Fibroblast of lung (primary cell): Measurements from ENCODE around the gene MUC3A.
"Not testable (repeated sequence)": the region's sequence is repeated elsewhere in the genome, so short reads cannot be mapped to it uniquely, and the experiment has no call there.

ENCODE experiments used
- EZH2 ChIP-seq: IDR thresholded peaks from 2 replicates; pipeline ENCODE4 v1.5.1; 2012; ENCODE audit warnings: low read length, control low read depth, mild to moderate bottlenecking; ENCODE audit errors: missing control alignments
- TF ChIP-seq, protein P1 (sequence below), 2 donors: IDR thresholded peaks in 1 of 2; conservative IDR thresholded peaks in 1 of 2; 1 replicate in 1 of 2; 2 replicates in 1 of 2; pipeline ENCODE4 v1.5.1; 2011 to 2012; ENCODE audit warnings: low read length in 2 of 2, control low read depth in 1 of 2, inconsistent platforms in 1 of 2, low read depth in 1 of 2, mild to moderate bottlenecking in 1 of 2

DNA sequence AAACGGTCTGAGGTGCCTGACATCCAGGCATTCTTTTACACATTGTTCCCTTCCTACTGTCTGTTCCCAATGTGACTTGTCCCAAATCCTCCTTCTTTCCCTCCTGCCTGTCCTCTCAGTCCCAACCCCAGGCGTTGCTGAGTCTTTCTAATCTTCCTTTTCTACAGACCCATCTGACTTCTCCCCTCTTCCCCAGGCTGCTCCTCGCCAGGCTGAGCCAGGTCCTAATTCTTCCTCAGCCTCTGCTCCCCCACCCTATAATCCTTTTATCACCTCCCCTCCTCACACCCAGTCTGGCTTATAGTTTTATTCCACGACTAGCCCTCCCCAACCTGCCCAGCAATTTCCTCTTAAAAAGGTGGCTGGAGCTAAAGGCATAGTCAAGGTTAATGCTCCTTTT, 25.7 kb upstream of the MUC3A start:
- TF ChIP-seq, protein P1, sequence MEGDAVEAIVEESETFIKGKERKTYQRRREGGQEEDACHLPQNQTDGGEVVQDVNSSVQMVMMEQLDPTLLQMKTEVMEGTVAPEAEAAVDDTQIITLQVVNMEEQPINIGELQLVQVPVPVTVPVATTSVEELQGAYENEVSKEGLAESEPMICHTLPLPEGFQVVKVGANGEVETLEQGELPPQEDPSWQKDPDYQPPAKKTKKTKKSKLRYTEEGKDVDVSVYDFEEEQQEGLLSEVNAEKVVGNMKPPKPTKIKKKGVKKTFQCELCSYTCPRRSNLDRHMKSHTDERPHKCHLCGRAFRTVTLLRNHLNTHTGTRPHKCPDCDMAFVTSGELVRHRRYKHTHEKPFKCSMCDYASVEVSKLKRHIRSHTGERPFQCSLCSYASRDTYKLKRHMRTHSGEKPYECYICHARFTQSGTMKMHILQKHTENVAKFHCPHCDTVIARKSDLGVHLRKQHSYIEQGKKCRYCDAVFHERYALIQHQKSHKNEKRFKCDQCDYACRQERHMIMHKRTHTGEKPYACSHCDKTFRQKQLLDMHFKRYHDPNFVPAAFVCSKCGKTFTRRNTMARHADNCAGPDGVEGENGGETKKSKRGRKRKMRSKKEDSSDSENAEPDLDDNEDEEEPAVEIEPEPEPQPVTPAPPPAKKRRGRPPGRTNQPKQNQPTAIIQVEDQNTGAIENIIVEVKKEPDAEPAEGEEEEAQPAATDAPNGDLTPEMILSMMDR (conservative IDR thresholded peaks at IDR 0.05 in 1 of 2, IDR thresholded peaks at IDR 0.05 in 1 of 2; ENCODE audit: low read depth in 1 of 2, low read length in 2 of 2), result not testable (repeated sequence)
- TF ChIP-seq EZH2, result not testable (repeated sequence)
